Endothelial cell (in vitro differentiated cells): Measurements from ENCODE around the gene HEXD. TPM values are rescaled to one million over a fixed set of nuclear protein-coding genes. Genes with fewer than 3 reads are reported as not detected.
"Not testable (repeated sequence)": the region's sequence is repeated elsewhere in the genome, so short reads cannot be mapped to it uniquely, and the experiment has no call there.

Experiments
- DNase-seq: peaks from one replicate; pipeline ENCODE4 v3.0.0; 2021; ENCODE audit warnings: low spot score
- H3K27ac Mint-ChIP-seq: one replicate; pipeline ENCODE4 v1.8.0; 2021; ENCODE audit warnings: mixed read lengths, inconsistent platforms; ENCODE audit not compliant: unreplicated experiment
- H3K27me3 Mint-ChIP-seq: one replicate; pipeline ENCODE4 v1.8.0; 2021; ENCODE audit warnings: mild to moderate bottlenecking, moderate library complexity, mixed read lengths, inconsistent platforms; ENCODE audit not compliant: unreplicated experiment
- H3K36me3 Mint-ChIP-seq: one replicate; pipeline ENCODE4 v1.8.0; 2021; ENCODE audit warnings: mild to moderate bottlenecking, low read depth, mixed read lengths, inconsistent platforms; ENCODE audit not compliant: unreplicated experiment
- H3K4me1 Mint-ChIP-seq: one replicate; pipeline ENCODE4 v1.8.0; 2021; ENCODE audit warnings: mild to moderate bottlenecking, mixed read lengths, inconsistent platforms; ENCODE audit not compliant: unreplicated experiment
- H3K4me3 Mint-ChIP-seq: one replicate; pipeline ENCODE4 v1.8.0; 2021; ENCODE audit warnings: mild to moderate bottlenecking, mixed read lengths, inconsistent platforms; ENCODE audit not compliant: unreplicated experiment
- H3K9me3 Mint-ChIP-seq: one replicate; pipeline ENCODE4 v1.8.0; 2021; ENCODE audit warnings: mixed read lengths, inconsistent platforms; ENCODE audit not compliant: unreplicated experiment
- CTCF ChIP-seq: fragments of 200-600 bp; sonication (generic); IDR thresholded peaks from one replicate; pipeline ENCODE4 v1.5.0; 2021; ENCODE audit warnings: antibody characterized with exemption; ENCODE audit not compliant: unreplicated experiment
- total RNA-seq: library from RNA; stranded (reverse); fragmentation: NEBNext Ultra II Directional; extraction: Animal tissue kit (Norgen Biotek cat#: 25700); gene quantifications from one replicate; pipeline ENCODE4 v1.2.1, GENCODE V29; 2021; ENCODE audit not compliant: unreplicated experiment

Gene HEXD
- total RNA-seq, 1 donor from 2014 or later: 22.0 TPM

- no peaks in the 10 kb centered on the region for H3K9me3 Mint-ChIP-seq
- no peak for TF ChIP-seq CTCF
- peak overlapping the region; percentile 94 for H3K27ac Mint-ChIP-seq
These were observed 40.8 kb downstream of the HEXD start for GRCh38 chr17:82458885-82459424.

GRCh38 chr17:82459936-82460335 is 41.8 kb downstream of the HEXD start:
- Mint-ChIP-seq H3K4me1 (peaks cover 32% of the 10 kb centered on the region), H3K4me3 (peak overlapping the region; percentile 98), H3K27me3 (peaks cover 19% of the 10 kb centered on the region), H3K36me3 (peaks cover 42% of the 10 kb centered on the region)
- DNase-seq, H3K9me3 Mint-ChIP-seq, H3K27ac Mint-ChIP-seq: not testable (repeated sequence)

More at GRCh38 chr17:82458885-82459424, 40.8 kb downstream of the HEXD start:
- DNase-seq: peak; percentile 52
- peaks cover 32% of the 10 kb centered on the region for H3K36me3 Mint-ChIP-seq
- peaks cover 27% of the 10 kb centered on the region for H3K4me1 Mint-ChIP-seq
- peak overlapping the region; percentile 98 for H3K4me3 Mint-ChIP-seq
- H3K27me3 Mint-ChIP-seq: peaks cover 15% of the 10 kb centered on the region

GRCh38 chr17:82461827-82462524 is 43.8 kb downstream of the HEXD start:
- Mint-ChIP-seq H3K27ac (peak overlapping the region; percentile 67), H3K27me3 (peaks cover 16% of the 10 kb centered on the region)

GRCh38 chr17:82463391-82463790 is 45.2 kb downstream of the HEXD start:
- no peak for TF ChIP-seq CTCF
- peak overlapping the region; percentile 57 for H3K27ac Mint-ChIP-seq
- H3K4me3 Mint-ChIP-seq: peak overlapping the region; percentile 67
- no peaks in the 10 kb centered on the region for H3K9me3 Mint-ChIP-seq
- peaks cover 52% of the 10 kb centered on the region for H3K36me3 Mint-ChIP-seq
- DNase-seq: no peak
- H3K27me3 Mint-ChIP-seq: peaks cover 14% of the 10 kb centered on the region
- peaks cover 23% of the 10 kb centered on the region for H3K4me1 Mint-ChIP-seq

More at GRCh38 chr17:82461827-82462524, 43.8 kb downstream of the HEXD start:
- Mint-ChIP-seq H3K4me1 (peaks cover 31% of the 10 kb centered on the region), H3K9me3 (no peaks in the 10 kb centered on the region), H3K36me3 (peaks cover 56% of the 10 kb centered on the region), H3K4me3 (peak overlapping the region; percentile 42)
- no peak for DNase-seq
- TF ChIP-seq CTCF: no peak

GRCh38 chr17:82463925-82464566 is 45.9 kb downstream of the HEXD start:
- peak overlapping the region; percentile 67 for H3K4me3 Mint-ChIP-seq
- peaks cover 14% of the 10 kb centered on the region for H3K27me3 Mint-ChIP-seq
- H3K4me1 Mint-ChIP-seq: peaks cover 23% of the 10 kb centered on the region
- peak overlapping the region; percentile 61 for H3K27ac Mint-ChIP-seq
- H3K9me3 Mint-ChIP-seq: no peaks in the 10 kb centered on the region
- DNase-seq: no peak
- TF ChIP-seq CTCF: no peak
- H3K36me3 Mint-ChIP-seq: peaks cover 59% of the 10 kb centered on the region
